Glutamatergic neuron (in vitro differentiated cells): Measurements from ENCODE around the gene NCL. TPM values are rescaled to one million over a fixed set of nuclear protein-coding genes. Genes with fewer than 3 reads are reported as not detected.
"Not testable (repeated sequence)": the region's sequence is repeated elsewhere in the genome, so short reads cannot be mapped to it uniquely, and the experiment has no call there.

Experiments used
- DNase-seq: peaks from one replicate; pipeline ENCODE4 v3.0.0; 2022
- H3K27ac Mint-ChIP-seq: one replicate; pipeline ENCODE4 v1.8.0; 2020; ENCODE audit warnings: mild to moderate bottlenecking, mixed read lengths, inconsistent platforms; ENCODE audit not compliant: unreplicated experiment
- H3K27me3 Mint-ChIP-seq: one replicate; pipeline ENCODE4 v1.8.0; 2020; ENCODE audit warnings: mild to moderate bottlenecking, moderate library complexity, mixed read lengths, inconsistent platforms; ENCODE audit not compliant: unreplicated experiment
- H3K36me3 Mint-ChIP-seq: one replicate; pipeline ENCODE4 v1.8.0; 2020; ENCODE audit warnings: mild to moderate bottlenecking, mixed read lengths, inconsistent platforms; ENCODE audit not compliant: unreplicated experiment
- H3K4me1 Mint-ChIP-seq: one replicate; pipeline ENCODE4 v1.8.0; 2020; ENCODE audit warnings: mild to moderate bottlenecking, low read depth, mixed read lengths, inconsistent platforms; ENCODE audit not compliant: unreplicated experiment
- H3K4me3 Mint-ChIP-seq: one replicate; pipeline ENCODE4 v1.8.0; 2020; ENCODE audit warnings: mild to moderate bottlenecking, mixed read lengths, inconsistent platforms; ENCODE audit not compliant: unreplicated experiment
- H3K9me3 Mint-ChIP-seq: one replicate; pipeline ENCODE4 v1.8.0; 2020; ENCODE audit warnings: mild to moderate bottlenecking, moderate library complexity, mixed read lengths, inconsistent platforms; ENCODE audit not compliant: unreplicated experiment
- total RNA-seq: library from RNA; stranded (reverse); fragmentation: NEBNext Ultra II Directional; extraction: Animal tissue kit (Norgen Biotek cat#: 25700); gene quantifications from one replicate; pipeline ENCODE4 v1.2.1, GENCODE V29; 2021; ENCODE audit not compliant: unreplicated experiment
- TF ChIP-seq, protein P1 (sequence below): fragments of 200-600 bp; sonication (generic); IDR thresholded peaks from one replicate; pipeline ENCODE4 v1.5.0; 2021; ENCODE audit not compliant: partially characterized antibody, unreplicated experiment

The NCL gene
- total RNA-seq, 1 donor from 2014 or later: 320 TPM

DNA sequence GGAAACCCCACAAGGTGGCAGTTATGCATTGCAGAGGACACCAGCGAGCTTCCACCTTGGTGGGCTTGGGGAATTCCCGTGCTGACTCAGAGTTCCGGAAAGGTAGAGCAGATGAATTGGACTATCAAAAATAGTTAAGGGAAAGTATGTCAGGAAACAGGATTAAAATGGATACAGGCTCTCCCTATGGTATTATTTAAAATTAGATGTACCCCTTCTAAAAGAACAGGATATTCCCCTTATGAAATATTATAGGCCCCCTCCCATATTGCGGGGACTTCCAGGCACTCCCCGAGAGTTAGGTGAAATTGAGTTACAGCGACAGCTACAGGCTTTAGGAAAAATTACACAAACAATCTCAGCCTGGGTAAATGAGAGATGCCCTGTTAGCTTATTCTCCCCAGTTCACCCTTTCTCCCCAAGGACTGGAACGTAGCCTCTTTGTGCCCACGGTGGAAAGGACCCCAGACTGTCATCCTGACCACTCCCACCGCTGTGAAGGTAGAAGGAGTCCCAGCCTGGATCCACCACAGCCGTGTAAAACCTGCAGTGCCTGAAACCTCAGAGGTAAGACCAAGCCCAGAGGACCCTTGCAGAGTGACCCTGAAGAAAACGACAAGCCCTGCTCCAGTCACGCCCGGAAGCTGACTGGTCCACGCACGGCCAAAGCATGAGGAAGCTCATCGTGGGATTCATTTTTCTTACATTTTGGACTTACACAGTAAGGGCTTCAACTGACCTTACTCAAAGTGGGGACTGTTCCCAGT, 58.5 kb downstream of the NCL start:
- H3K27me3 Mint-ChIP-seq: not testable (repeated sequence)

DNA sequence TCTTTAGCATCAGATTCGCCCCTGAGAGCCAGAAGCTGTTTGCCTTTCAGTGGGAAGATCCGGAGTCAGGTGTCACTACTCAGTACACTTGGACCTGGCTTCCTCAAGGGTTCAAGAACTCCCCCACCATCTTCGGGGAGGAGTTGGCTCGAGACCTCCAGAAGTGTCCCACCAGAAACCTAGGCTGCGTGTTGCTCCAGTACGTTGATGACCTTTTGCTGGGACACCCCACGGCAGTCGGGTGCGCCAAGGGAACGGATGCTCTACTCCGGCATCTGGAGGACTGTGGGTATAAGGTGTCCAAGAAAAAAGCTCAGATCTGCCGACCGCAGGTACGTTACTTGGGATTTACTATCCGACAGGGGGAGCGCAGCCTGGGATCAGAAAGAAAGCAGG, 60.1 kb downstream of the NCL start:
- not testable (repeated sequence) for H3K36me3 Mint-ChIP-seq, H3K27ac Mint-ChIP-seq, H3K27me3 Mint-ChIP-seq, H3K4me3 Mint-ChIP-seq, DNase-seq, H3K4me1 Mint-ChIP-seq, H3K9me3 Mint-ChIP-seq

More for the DNA sequence above, 58.5 kb downstream of the NCL start:
- H3K36me3 Mint-ChIP-seq, H3K4me3 Mint-ChIP-seq, H3K27ac Mint-ChIP-seq, DNase-seq, H3K9me3 Mint-ChIP-seq, H3K4me1 Mint-ChIP-seq: not testable (repeated sequence)
- TF ChIP-seq, protein P1, sequence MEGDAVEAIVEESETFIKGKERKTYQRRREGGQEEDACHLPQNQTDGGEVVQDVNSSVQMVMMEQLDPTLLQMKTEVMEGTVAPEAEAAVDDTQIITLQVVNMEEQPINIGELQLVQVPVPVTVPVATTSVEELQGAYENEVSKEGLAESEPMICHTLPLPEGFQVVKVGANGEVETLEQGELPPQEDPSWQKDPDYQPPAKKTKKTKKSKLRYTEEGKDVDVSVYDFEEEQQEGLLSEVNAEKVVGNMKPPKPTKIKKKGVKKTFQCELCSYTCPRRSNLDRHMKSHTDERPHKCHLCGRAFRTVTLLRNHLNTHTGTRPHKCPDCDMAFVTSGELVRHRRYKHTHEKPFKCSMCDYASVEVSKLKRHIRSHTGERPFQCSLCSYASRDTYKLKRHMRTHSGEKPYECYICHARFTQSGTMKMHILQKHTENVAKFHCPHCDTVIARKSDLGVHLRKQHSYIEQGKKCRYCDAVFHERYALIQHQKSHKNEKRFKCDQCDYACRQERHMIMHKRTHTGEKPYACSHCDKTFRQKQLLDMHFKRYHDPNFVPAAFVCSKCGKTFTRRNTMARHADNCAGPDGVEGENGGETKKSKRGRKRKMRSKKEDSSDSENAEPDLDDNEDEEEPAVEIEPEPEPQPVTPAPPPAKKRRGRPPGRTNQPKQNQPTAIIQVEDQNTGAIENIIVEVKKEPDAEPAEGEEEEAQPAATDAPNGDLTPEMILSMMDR: peak; percentile 57

Other genes with a start within 250 kb of the NCL start
- 0.27 TPM for gene B3GNT7, start 68.8 kb downstream of the NCL start, total RNA-seq
- 0.32 TPM for gene NMUR1, start 66.0 kb upstream of the NCL start, total RNA-seq
- not detected for gene TEX44, start 128.4 kb upstream of the NCL start, total RNA-seq
- gene PTMA, start 244.0 kb upstream of the NCL start, total RNA-seq: 948 TPM